Testis (tissue), 3 donors: Measurements from ENCODE around the gene EFCAB8. TPM values are rescaled to one million over a fixed set of nuclear protein-coding genes. Genes with fewer than 3 reads are reported as not detected.

Experiments used
- DNase-seq: peaks from one replicate; pipeline ENCODE4 v3.0.0-alpha.2; 2019
- H3K27ac ChIP-seq, 2 donors: fragments of 200-600 bp; sonication (generic); one replicate each; pipeline ENCODE4 v1.5.1; 2019
- H3K27me3 ChIP-seq: fragments of 200-600 bp; sonication (generic); one replicate; pipeline ENCODE4 v1.5.1; 2019
- H3K36me3 ChIP-seq: fragments of 200-600 bp; sonication (generic); one replicate; pipeline ENCODE4 v1.5.1; 2017; ENCODE audit warnings: low read depth; ENCODE audit errors: missing control alignments
- H3K4me1 ChIP-seq: fragments of 200-600 bp; sonication (generic); one replicate; pipeline ENCODE4 v1.5.1; 2019
- H3K4me3 ChIP-seq, 2 donors: fragments of 200-600 bp; sonication (generic); one replicate each; pipeline ENCODE4 v1.5.1; 2017 to 2019
- H3K9me3 ChIP-seq: fragments of 200-600 bp; sonication (generic); one replicate; pipeline ENCODE4 v1.5.1; 2017
- CTCF ChIP-seq, 3 experiments: fragments of 450-650 bp in 2 of 3; fragments of 200-600 bp in 1 of 3; sonication (generic) in 1 of 3; IDR thresholded peaks; one replicate each; pipeline ENCODE4 v1.5.1; 2016 to 2019; ENCODE audit warnings: antibody characterized with exemption in 3 of 3, mild to moderate bottlenecking in 2 of 3, moderate library complexity in 1 of 3
- POLR2A ChIP-seq: fragments of 450-650 bp; IDR thresholded peaks from one replicate; pipeline ENCODE4 v1.6.1; 2017; ENCODE audit warnings: antibody characterized with exemption, mild to moderate bottlenecking, moderate library complexity
- WGBS, 2 donors: methylation state at CpG; one replicate each; pipeline ENCODE4 v1.1.5; 2018; 5-methylcytosine and 5-hydroxymethylcytosine counted together
- intact Hi-C: fragments of 100-400 bp; cut with DNase I; formaldehyde crosslinking; loops from one replicate; pipeline ENCODE4 v1.15.1; 2023; ENCODE audit warnings: low total_unique reads
- polyA plus RNA-seq: library from polyadenylated mRNA; stranded (reverse); fragments of 350-450 nt; fragmentation: Illumina TruSeq; extraction: RNeasy Lipid Tissue Mini Kit (QIAGEN cat#74804); gene quantifications from one replicate; pipeline ENCODE4 v1.2.3, GENCODE V29; 2014; ENCODE audit warnings: low read depth, low replicate concordance; ENCODE audit not compliant: insufficient read depth
- total RNA-seq, 2 donors: library from RNA; depleted of rRNA; stranded (reverse); fragments of >200 nt; gene quantifications; one replicate each; pipeline ENCODE4 v1.2.3, GENCODE V29; 2016

Gene EFCAB8
- total and polyA plus RNA-seq, 3 donors from 2014 or later, result 4.9 to 9.5 (median 6.3) TPM

DNA sequence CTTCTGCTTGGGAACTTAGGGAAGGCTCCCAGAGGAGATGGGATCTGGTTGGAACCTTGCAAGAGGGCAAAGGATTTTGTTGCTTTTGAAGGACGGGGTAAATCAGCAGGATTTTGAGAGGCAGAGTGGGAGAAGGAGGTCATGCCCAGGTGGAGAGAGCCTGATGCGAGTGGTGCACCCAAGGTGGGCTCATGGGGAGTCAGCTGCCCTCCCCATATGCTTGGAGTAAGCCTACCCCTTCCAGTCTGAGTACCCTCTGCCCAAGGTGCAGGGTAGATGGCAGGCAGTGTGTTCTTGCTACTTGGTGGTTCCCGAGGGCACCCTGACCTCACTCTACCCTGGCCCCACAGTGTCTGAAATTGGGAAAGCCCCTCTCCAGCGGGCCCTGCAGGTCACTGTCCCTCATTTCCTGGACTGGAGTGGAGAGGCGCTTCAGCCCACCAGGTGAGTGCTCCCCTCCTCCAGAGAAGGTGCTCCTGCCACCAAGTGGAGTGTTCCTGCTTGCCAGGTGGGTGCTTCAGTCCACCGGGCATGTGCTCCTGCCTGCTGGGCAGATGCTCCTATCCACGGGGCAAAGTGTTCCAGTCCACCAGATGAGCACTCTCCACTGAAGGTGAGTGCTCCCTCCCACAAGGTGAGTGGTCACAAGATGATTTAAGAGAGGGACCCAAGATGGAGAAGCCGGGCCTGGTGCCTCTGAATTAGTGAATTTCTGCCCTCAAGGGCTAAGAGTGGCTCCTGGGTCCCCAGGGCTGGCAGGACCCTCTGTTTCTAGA, 152.1 kb downstream of the EFCAB8 start:
- no peaks in the 10 kb centered on the region for H3K27me3 ChIP-seq
- WGBS, 2 donors, result 85 to 91% methylated on average over 7 to 8 of the region's 8 CpGs
- H3K4me1 ChIP-seq, result no peaks in the 10 kb centered on the region
- TF ChIP-seq CTCF (IDR thresholded peaks at IDR 0.05) (no peak), POLR2A (no peak)
- intact Hi-C loops, result no loop called here
- no peaks in the 10 kb centered on the region for H3K36me3 ChIP-seq
- DNase-seq, result no peak
- no peaks in the 10 kb centered on the region for H3K9me3 ChIP-seq
- no peak overlapping the region for H3K4me3 ChIP-seq
- no peak overlapping the region for H3K27ac ChIP-seq

Other genes starting within 250 kb of the EFCAB8 start
- gene C20orf203, start 185.0 kb upstream of the EFCAB8 start, total RNA-seq, result under 1 TPM; 0.47 to 0.74 TPM
- 0.16 TPM for gene C20orf203, start 185.0 kb upstream of the EFCAB8 start, polyA plus RNA-seq
- gene COMMD7, start 115.5 kb upstream of the EFCAB8 start, total RNA-seq, result 10 to 100 TPM; 18.0 to 21.8 TPM
- gene COMMD7, start 115.5 kb upstream of the EFCAB8 start, polyA plus RNA-seq, result 26.0 TPM
- 10 to 100 TPM; 20.6 to 22.0 TPM for gene DNMT3B, start 96.5 kb upstream of the EFCAB8 start, total RNA-seq
- gene DNMT3B, start 96.5 kb upstream of the EFCAB8 start, polyA plus RNA-seq, result 8.1 TPM
- gene MAPRE1, start 39.0 kb upstream of the EFCAB8 start, total RNA-seq, result 100 to 1,000 TPM; 127 to 134 TPM
- 114 TPM for gene MAPRE1, start 39.0 kb upstream of the EFCAB8 start, polyA plus RNA-seq
- 10 to 100 TPM; 19.0 to 29.1 TPM for gene SUN5, start 145.5 kb downstream of the EFCAB8 start, total RNA-seq
- 59.7 TPM for gene SUN5, start 145.5 kb downstream of the EFCAB8 start, polyA plus RNA-seq
- 1 to 10 TPM in 1 of 2 donors, under 1 TPM in 1; 0.56 to 1.4 TPM for gene BPIFB2, start 148.8 kb downstream of the EFCAB8 start, total RNA-seq
- gene BPIFB2, start 148.8 kb downstream of the EFCAB8 start, polyA plus RNA-seq, result 1.6 TPM
- under 1 TPM in 1 of 2 donors, not detected in 1; 0.24 TPM for gene BPIFB6, start 172.7 kb downstream of the EFCAB8 start, total RNA-seq
- gene BPIFB6, start 172.7 kb downstream of the EFCAB8 start, polyA plus RNA-seq, result not detected
- gene BPIFB3, start 195.0 kb downstream of the EFCAB8 start, total RNA-seq, result under 1 TPM; 0.47 to 0.74 TPM
- gene BPIFB3, start 195.0 kb downstream of the EFCAB8 start, polyA plus RNA-seq, result 0.87 TPM
- gene BPIFB4, start 220.7 kb downstream of the EFCAB8 start, total RNA-seq, result 1 to 10 TPM; 1.1 to 1.2 TPM
- gene BPIFB4, start 220.7 kb downstream of the EFCAB8 start, polyA plus RNA-seq, result 1.7 TPM